Hepatocyte (in vitro differentiated cells): ENCODE results near the gene PCDHB11. TPM values are rescaled to one million over a fixed set of nuclear protein-coding genes. Genes with fewer than 3 reads are reported as not detected.
A peak's percentile ranks its signal among the peaks of the same experiment; 100 is the strongest.
"Not testable (repeated sequence)": the region's sequence is repeated elsewhere in the genome, so short reads cannot be mapped to it uniquely, and the experiment has no call there.

Source experiments
- DNase-seq: peaks from one replicate; pipeline ENCODE4 v3.0.0-alpha.2; 2016; ENCODE audit warnings: low spot score
- H2AFZ ChIP-seq: fragments of 200-600 bp; sonication (generic); 2 replicates; pipeline ENCODE4 v1.6.0; 2016; ENCODE audit warnings: antibody characterized with exemption, mild to moderate bottlenecking
- H3K27ac ChIP-seq: fragments of 200-600 bp; sonication (generic); 2 replicates; pipeline ENCODE4 v1.5.1; 2016; ENCODE audit warnings: mild to moderate bottlenecking
- H3K27me3 ChIP-seq: fragments of 200-600 bp; sonication (generic); 2 replicates; pipeline ENCODE4 v1.6.1; 2016
- H3K36me3 ChIP-seq: fragments of 200-600 bp; sonication (generic); replicated peaks from 2 replicates; pipeline ENCODE4 v1.5.1; 2016; ENCODE audit warnings: low read depth; ENCODE audit not compliant: insufficient read depth
- H3K4me1 ChIP-seq: fragments of 200-600 bp; sonication (generic); 2 replicates; pipeline ENCODE4 v1.5.1; 2016; ENCODE audit warnings: mild to moderate bottlenecking, moderate library complexity; ENCODE audit not compliant: insufficient read depth
- H3K4me2 ChIP-seq: fragments of 200-600 bp; sonication (generic); 2 replicates; pipeline ENCODE4 v1.6.0; 2016
- H3K4me3 ChIP-seq: fragments of 200-600 bp; sonication (generic); 2 replicates; pipeline ENCODE4 v1.5.1; 2016; ENCODE audit warnings: mild to moderate bottlenecking
- H3K79me2 ChIP-seq: fragments of 200-600 bp; sonication (generic); 2 replicates; pipeline ENCODE4 v1.6.0; 2017; ENCODE audit warnings: mild to moderate bottlenecking
- H3K9me2 ChIP-seq: fragments of 200-600 bp; sonication (generic); replicated peaks from 2 replicates; pipeline ENCODE4 v1.6.0; 2017; ENCODE audit warnings: mild to moderate bottlenecking; ENCODE audit not compliant: insufficient read depth
- H3K9me3 ChIP-seq: fragments of 200-600 bp; sonication (generic); 2 replicates; pipeline ENCODE4 v1.5.1; 2016; ENCODE audit warnings: low read depth, mild to moderate bottlenecking
- H4K20me1 ChIP-seq: fragments of 200-600 bp; sonication (generic); 2 replicates; pipeline ENCODE4 v1.6.0; 2016; ENCODE audit warnings: mild to moderate bottlenecking; ENCODE audit not compliant: insufficient read depth, poor library complexity, severe bottlenecking
- EZH2 ChIP-seq: fragments of 200-600 bp; sonication (generic); IDR thresholded peaks from 2 replicates; pipeline ENCODE4 v1.6.1; 2016; ENCODE audit warnings: antibody characterized with exemption, mild to moderate bottlenecking, borderline replicate concordance
- EZH2phosphoT487 ChIP-seq: fragments of 200-600 bp; sonication (generic); IDR thresholded peaks from one replicate; pipeline ENCODE4 v1.6.1; 2018; ENCODE audit warnings: antibody characterized with exemption, mild to moderate bottlenecking, low read depth, moderate library complexity; ENCODE audit not compliant: unreplicated experiment, severe bottlenecking
- WGBS: methylation state at CpG from one replicate; pipeline ENCODE4 v1.1.6; 2016; ENCODE audit warnings: low lambda C conversion rate; ENCODE audit errors: missing lambda C conversion rate; 5-methylcytosine and 5-hydroxymethylcytosine counted together
- polyA plus RNA-seq: library from polyadenylated mRNA; unstranded; fragments of >200 nt; fragmentation: Nextera tagmentation; extraction: Ambion mirVana; gene quantifications from 2 replicates; pipeline ENCODE4 v1.2.1, GENCODE V29; 2016
- total RNA-seq: library from RNA; depleted of rRNA; stranded (reverse); fragments of >200 nt; gene quantifications from 2 replicates; pipeline ENCODE4 v1.2.3, GENCODE V29; 2014
- TF ChIP-seq, protein P1 (sequence below): fragments of 200-600 bp; sonication (generic); IDR thresholded peaks from 2 replicates; pipeline ENCODE4 v1.5.1; 2016; ENCODE audit warnings: antibody characterized with exemption, mild to moderate bottlenecking; ENCODE audit not compliant: poor library complexity

The PCDHB11 gene
- total and polyA plus RNA-seq, 2 experiments from 2014 or later: 1.8 to 2.1 TPM

- H3K27me3 ChIP-seq: no peaks in the 10 kb centered on the region
- no peak overlapping the region for H2AFZ ChIP-seq
- no peak for DNase-seq
- H3K27ac ChIP-seq: no peak overlapping the region
- H3K4me2 ChIP-seq: no peak overlapping the region
- H3K4me1 ChIP-seq: no peaks in the 10 kb centered on the region
- no peaks in the 10 kb centered on the region for H3K79me2 ChIP-seq
- WGBS: 94% methylated on average over 30 of the region's 32 CpGs
- H3K36me3 ChIP-seq: no peaks in the 10 kb centered on the region
- peaks cover 36% of the 10 kb centered on the region for H3K9me3 ChIP-seq
- H3K9me2 ChIP-seq: no peaks in the 10 kb centered on the region
- TF ChIP-seq, protein P1, sequence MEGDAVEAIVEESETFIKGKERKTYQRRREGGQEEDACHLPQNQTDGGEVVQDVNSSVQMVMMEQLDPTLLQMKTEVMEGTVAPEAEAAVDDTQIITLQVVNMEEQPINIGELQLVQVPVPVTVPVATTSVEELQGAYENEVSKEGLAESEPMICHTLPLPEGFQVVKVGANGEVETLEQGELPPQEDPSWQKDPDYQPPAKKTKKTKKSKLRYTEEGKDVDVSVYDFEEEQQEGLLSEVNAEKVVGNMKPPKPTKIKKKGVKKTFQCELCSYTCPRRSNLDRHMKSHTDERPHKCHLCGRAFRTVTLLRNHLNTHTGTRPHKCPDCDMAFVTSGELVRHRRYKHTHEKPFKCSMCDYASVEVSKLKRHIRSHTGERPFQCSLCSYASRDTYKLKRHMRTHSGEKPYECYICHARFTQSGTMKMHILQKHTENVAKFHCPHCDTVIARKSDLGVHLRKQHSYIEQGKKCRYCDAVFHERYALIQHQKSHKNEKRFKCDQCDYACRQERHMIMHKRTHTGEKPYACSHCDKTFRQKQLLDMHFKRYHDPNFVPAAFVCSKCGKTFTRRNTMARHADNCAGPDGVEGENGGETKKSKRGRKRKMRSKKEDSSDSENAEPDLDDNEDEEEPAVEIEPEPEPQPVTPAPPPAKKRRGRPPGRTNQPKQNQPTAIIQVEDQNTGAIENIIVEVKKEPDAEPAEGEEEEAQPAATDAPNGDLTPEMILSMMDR: no peak
- TF ChIP-seq EZH2 (no peak), EZH2phosphoT487 (no peak)
- H3K4me3 ChIP-seq: no peak overlapping the region
- H4K20me1 ChIP-seq: no peaks in the 10 kb centered on the region
Measured at GRCh38 chr5:141236516-141237313, 37.3 kb downstream of the PCDHB11 start.

DNA sequence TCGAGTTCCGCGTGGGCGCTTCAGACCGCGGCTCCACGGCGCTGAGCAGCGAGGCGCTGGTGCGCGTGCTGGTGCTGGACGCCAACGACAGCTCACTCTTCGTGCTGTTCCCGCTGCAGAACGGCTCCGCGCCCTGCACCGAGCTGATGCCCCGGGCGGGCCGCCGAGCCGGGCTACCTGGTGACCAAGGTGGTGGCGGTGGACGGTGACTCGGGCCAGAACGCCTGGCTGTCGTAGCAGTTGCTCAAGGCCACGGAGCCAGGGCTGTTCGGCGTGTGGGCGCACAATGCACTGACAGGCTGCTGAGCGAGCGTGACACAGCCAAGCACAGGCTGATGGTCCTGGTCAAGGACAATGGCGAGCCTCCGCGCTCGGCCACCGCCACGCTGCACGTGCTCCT, 42.1 kb downstream of the PCDHB11 start:
- Histone ChIP-seq H3K4me3 (no peak overlapping the region), H3K36me3 (no peaks in the 10 kb centered on the region), H3K79me2 (no peaks in the 10 kb centered on the region), H3K4me1 (no peaks in the 10 kb centered on the region), H3K9me3 (peaks cover 40% of the 10 kb centered on the region), H3K27ac (no peak overlapping the region), H3K9me2 (no peaks in the 10 kb centered on the region), H2AFZ (no peak overlapping the region), H3K27me3 (no peaks in the 10 kb centered on the region), H3K4me2 (no peak overlapping the region), H4K20me1 (no peaks in the 10 kb centered on the region)
- WGBS: 99% methylated on average over 42 of the region's 43 CpGs
- no peak for DNase-seq
- TF ChIP-seq EZH2: no peak
- TF ChIP-seq EZH2phosphoT487: no peak
- TF ChIP-seq, protein P1: no peak

DNA sequence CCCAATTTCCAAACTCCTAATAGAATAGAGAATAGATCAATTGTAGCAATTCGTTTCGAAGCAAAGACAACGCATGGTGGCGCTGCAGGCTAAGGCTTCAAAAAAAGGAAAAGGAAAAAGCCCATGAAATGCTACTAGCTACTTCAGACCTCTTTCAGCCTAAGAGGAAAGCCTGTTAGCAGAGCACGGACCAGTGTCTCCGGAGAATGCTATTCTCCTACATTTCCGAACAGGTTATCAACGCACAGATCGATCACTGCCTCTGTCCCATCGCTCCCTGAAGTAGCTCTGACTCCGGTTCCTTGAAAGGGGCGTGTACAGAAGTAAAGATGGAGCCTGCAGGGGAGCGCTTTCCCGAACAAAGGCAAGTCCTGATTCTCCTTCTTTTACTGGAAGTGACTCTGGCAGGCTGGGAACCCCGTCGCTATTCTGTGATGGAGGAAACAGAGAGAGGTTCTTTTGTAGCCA, 45.9 kb downstream of the PCDHB11 start, which contains the start of gene PCDHB15:
Gene PCDHB15 (plus strand): TSS at position 146 of the 468 bp plus-strand sequence. CDS start 184 bp downstream, at position 330.
- Histone ChIP-seq H3K36me3 (no peaks in the 10 kb centered on the region), H3K9me2 (no peaks in the 10 kb centered on the region), H4K20me1 (no peaks in the 10 kb centered on the region), H3K4me2 (no peak within 1 kb of the TSS), H3K27ac (no peak within 1 kb of the TSS), H3K4me3 (no peak within 1 kb of the TSS), H3K4me1 (no peaks in the 10 kb centered on the region), H2AFZ (no peak within 1 kb of the TSS), H3K79me2 (no peaks in the 10 kb centered on the region), H3K27me3 (no peaks in the 10 kb centered on the region), H3K9me3 (peaks cover 41% of the 10 kb centered on the region)
- 33% methylated on average over 16 of the region's 16 CpGs for WGBS
- DNase-seq: no peak
- TF ChIP-seq, protein P1: peak; percentile 20
- no peak for TF ChIP-seq EZH2phosphoT487
- TF ChIP-seq EZH2: no peak

- H3K4me2 ChIP-seq, H3K36me3 ChIP-seq, H4K20me1 ChIP-seq, H2AFZ ChIP-seq, H3K79me2 ChIP-seq, H3K27ac ChIP-seq, DNase-seq, H3K4me3 ChIP-seq, H3K4me1 ChIP-seq, H3K27me3 ChIP-seq, H3K9me2 ChIP-seq: not testable (repeated sequence)
- WGBS: 98% methylated on average over 27 of the region's 42 CpGs
- peaks cover 49% of the 10 kb centered on the region for H3K9me3 ChIP-seq
Measured at GRCh38 chr5:141246971-141247370, 47.5 kb downstream of the PCDHB11 start.

GRCh38 chr5:141247434-141247833, 48.0 kb downstream of the PCDHB11 start:
- not testable (repeated sequence) for H4K20me1 ChIP-seq, H3K4me3 ChIP-seq, H2AFZ ChIP-seq, DNase-seq, H3K27ac ChIP-seq, H3K9me2 ChIP-seq, H3K4me2 ChIP-seq, H3K27me3 ChIP-seq, H3K36me3 ChIP-seq, H3K4me1 ChIP-seq, H3K79me2 ChIP-seq
- H3K9me3 ChIP-seq: peaks cover 50% of the 10 kb centered on the region
- WGBS: 99% methylated on average over 29 of the region's 34 CpGs
